Hepatic stellate cell (primary cell): Measurements from ENCODE around the gene UTP25.
"Not testable (repeated sequence)": the region's sequence is repeated elsewhere in the genome, so short reads cannot be mapped to it uniquely, and the experiment has no call there.

Experiments
- DNase-seq: peaks from one replicate; pipeline ENCODE4 v3.0.0; 2011; ENCODE audit warnings: low spot score

The UTP25 gene

GRCh38 chr1:209898271-209898670 is 70.5 kb downstream of the UTP25 start:
- DNase-seq: not testable (repeated sequence)

DNA sequence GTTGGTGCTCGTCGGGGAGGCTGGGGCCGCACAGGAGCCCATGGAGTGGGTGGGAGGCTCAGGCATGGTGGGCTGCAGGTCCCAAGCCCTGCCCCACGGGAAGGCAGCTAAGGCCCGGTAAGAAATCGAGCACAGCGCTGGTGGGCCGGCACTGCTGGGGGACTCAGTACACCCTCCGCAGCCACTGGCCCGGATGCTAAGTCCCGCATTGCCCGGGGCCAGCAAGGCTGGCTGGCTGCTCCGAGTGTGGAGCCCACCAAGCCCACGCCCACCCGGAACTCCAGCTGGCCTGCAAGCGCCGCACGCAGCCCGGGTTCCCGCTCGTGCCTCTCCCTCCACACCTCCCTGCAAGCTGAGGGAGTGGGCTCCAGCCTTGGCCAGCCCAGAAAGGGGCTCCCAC is 71.1 kb downstream of the UTP25 start:
- not testable (repeated sequence) for DNase-seq

DNA sequence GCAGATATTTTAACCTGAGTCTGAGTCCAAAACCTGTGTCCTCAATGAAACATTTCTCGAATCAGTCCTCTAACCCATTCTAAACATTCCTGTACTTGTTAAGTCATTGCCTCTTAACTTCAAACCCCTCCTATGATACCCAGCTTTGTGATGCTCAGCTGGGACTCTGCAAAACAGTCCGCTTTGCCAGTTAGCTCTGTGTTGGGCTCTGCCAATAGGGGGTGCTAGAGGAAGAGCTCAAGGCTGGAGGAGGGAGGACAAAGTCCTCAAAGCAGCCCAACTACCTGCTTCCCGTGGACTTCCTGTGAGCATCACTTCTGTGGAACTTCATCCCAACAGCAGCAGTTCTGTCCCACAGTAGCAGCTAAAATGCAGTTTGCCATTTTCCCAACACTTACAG is 72.2 kb downstream of the UTP25 start:
- no peak for DNase-seq

DNA sequence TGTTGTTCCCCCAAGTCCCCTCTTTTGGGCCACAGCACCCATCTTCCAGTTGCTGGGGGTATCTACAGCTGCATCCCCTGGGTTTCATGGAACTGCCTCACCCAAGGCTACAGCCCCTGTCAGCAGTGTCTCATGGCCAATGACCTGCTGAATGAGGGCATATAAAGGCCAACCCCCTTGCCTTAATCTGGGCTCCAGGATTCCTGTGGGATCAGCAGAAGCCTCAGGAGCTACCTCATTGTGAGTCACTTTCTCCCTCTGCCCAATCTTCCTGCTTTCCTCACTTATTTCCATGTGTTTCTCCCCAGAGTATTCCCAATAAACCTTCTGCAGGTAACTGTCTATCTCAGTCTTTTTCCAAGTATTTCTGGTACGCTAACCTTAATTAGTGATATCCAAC is 73.0 kb downstream of the UTP25 start:
- peak; percentile 40 for DNase-seq

- DNase-seq: no peak
Measured at GRCh38 chr1:209901211-209901610, 73.4 kb downstream of the UTP25 start.

GRCh38 chr1:209904774-209905173 is 77.0 kb downstream of the UTP25 start:
- not testable (repeated sequence) for DNase-seq
